Chondrocyte (in vitro differentiated cells): ENCODE measurements around the gene CKMT2. TPM values are rescaled to one million over a fixed set of nuclear protein-coding genes. Genes with fewer than 3 reads are reported as not detected.

Experiments used
- DNase-seq: peaks from one replicate; pipeline ENCODE4 v3.0.0; 2021; ENCODE audit warnings: mixed read lengths, low spot score
- H3K27ac Mint-ChIP-seq: one replicate; pipeline ENCODE4 v1.8.0; 2021; ENCODE audit warnings: mild to moderate bottlenecking, moderate library complexity, mixed read lengths; ENCODE audit not compliant: unreplicated experiment
- H3K27me3 Mint-ChIP-seq: 2 replicates; pipeline ENCODE4 v1.8.0; 2021; ENCODE audit warnings: low read depth, mixed read lengths
- H3K36me3 Mint-ChIP-seq: 2 replicates; pipeline ENCODE4 v1.8.0; 2021; ENCODE audit warnings: low read depth, mixed read lengths
- H3K4me1 Mint-ChIP-seq: 2 replicates; pipeline ENCODE4 v1.8.0; 2021; ENCODE audit warnings: low read depth, mild to moderate bottlenecking, mixed read lengths
- H3K4me3 Mint-ChIP-seq: one replicate; pipeline ENCODE4 v1.8.0; 2021; ENCODE audit warnings: mild to moderate bottlenecking, moderate library complexity, mixed read lengths; ENCODE audit not compliant: unreplicated experiment
- H3K9me3 Mint-ChIP-seq: 2 replicates; pipeline ENCODE4 v1.8.0; 2021; ENCODE audit warnings: low read depth, mixed read lengths
- CTCF ChIP-seq: fragments of 200-600 bp; sonication (generic); IDR thresholded peaks from 2 replicates; pipeline ENCODE4 v1.5.0; 2021; ENCODE audit warnings: antibody characterized with exemption, mild to moderate bottlenecking, moderate library complexity
- long read RNA-seq: library from polyadenylated mRNA; stranded (forward); transcript quantifications from one replicate; pipeline ENCODE4 v2.0.0, GENCODE V29; 2021
- total RNA-seq: library from RNA; stranded (reverse); gene quantifications from 3 replicates; pipeline ENCODE4 v1.2.1, GENCODE V29; 2021

Gene CKMT2
- total RNA-seq = not detected in 3 replicates
- long read RNA-seq, partial matches to known transcripts = 0 of 28 reads
- long read RNA-seq, other reads (novel, unspliced or antisense) = 28 of 28 reads

- Mint-ChIP-seq H3K4me3 (peak within 1 kb of the TSS; percentile 35), H3K9me3 (no peaks in the 10 kb centered on the region), H3K27ac (no peak within 1 kb of the TSS), H3K27me3 (no peaks in the 10 kb centered on the region), H3K36me3 (no peaks in the 10 kb centered on the region), H3K4me1 (peaks cover 2% of the 10 kb centered on the region)
- TF ChIP-seq CTCF = no peak
- DNase-seq = no peak
Observed at GRCh38 chr5:81233080-81233634, at the start of gene CKMT2. TSS of gene CKMT2 (plus strand) at chr5:81233322. CDS start at chr5:81251133, 17,811 bp downstream.

- H3K36me3 Mint-ChIP-seq = no peaks in the 10 kb centered on the region
- no peaks in the 10 kb centered on the region for H3K4me1 Mint-ChIP-seq
- H3K4me3 Mint-ChIP-seq = no peak overlapping the region
- no peak overlapping the region for H3K27ac Mint-ChIP-seq
- no peak for DNase-seq
- H3K9me3 Mint-ChIP-seq = no peaks in the 10 kb centered on the region
- no peaks in the 10 kb centered on the region for H3K27me3 Mint-ChIP-seq
- TF ChIP-seq CTCF = no peak
Observed at GRCh38 chr5:81183811-81184748, 49.0 kb upstream of the CKMT2 start.

- H3K4me1 Mint-ChIP-seq = no peaks in the 10 kb centered on the region
- TF ChIP-seq CTCF = no peak
- no peaks in the 10 kb centered on the region for H3K9me3 Mint-ChIP-seq
- DNase-seq = no peak
- no peak overlapping the region for H3K4me3 Mint-ChIP-seq
- H3K36me3 Mint-ChIP-seq = no peaks in the 10 kb centered on the region
- H3K27ac Mint-ChIP-seq = no peak overlapping the region
- H3K27me3 Mint-ChIP-seq = no peaks in the 10 kb centered on the region
Observed at GRCh38 chr5:81184749-81185110, 48.4 kb upstream of the CKMT2 start.

GRCh38 chr5:81187885-81188284 lies 45.2 kb upstream of the CKMT2 start:
- Mint-ChIP-seq H3K4me3 (no peak overlapping the region), H3K4me1 (no peaks in the 10 kb centered on the region), H3K36me3 (no peaks in the 10 kb centered on the region), H3K27ac (no peak overlapping the region), H3K27me3 (peaks cover 17% of the 10 kb centered on the region), H3K9me3 (no peaks in the 10 kb centered on the region)
- no peak for DNase-seq
- TF ChIP-seq CTCF = no peak

GRCh38 chr5:81188962-81189361 lies 44.2 kb upstream of the CKMT2 start:
- no peak for TF ChIP-seq CTCF
- H3K27me3 Mint-ChIP-seq = peaks cover 19% of the 10 kb centered on the region
- H3K9me3 Mint-ChIP-seq = no peaks in the 10 kb centered on the region
- H3K36me3 Mint-ChIP-seq = no peaks in the 10 kb centered on the region
- no peak overlapping the region for H3K27ac Mint-ChIP-seq
- H3K4me1 Mint-ChIP-seq = no peaks in the 10 kb centered on the region
- no peak for DNase-seq
- no peak overlapping the region for H3K4me3 Mint-ChIP-seq
